Subcutaneous abdominal adipose tissue (tissue), 5 donors: Measurements from ENCODE around the gene PATJ.

Source experiments
- H3K27ac ChIP-seq: one replicate; pipeline ENCODE4 v1.7.0; 2013; ENCODE audit warnings: low read depth, mild to moderate bottlenecking, inconsistent platforms, low read length, moderate library complexity
- H3K27me3 ChIP-seq, 5 donors: one replicate each; pipeline ENCODE4 v1.7.0; 2013; ENCODE audit warnings: low read length in 5 of 5, inconsistent platforms in 1 of 5; ENCODE audit not compliant: control insufficient read depth in 5 of 5, insufficient read depth in 4 of 5
- H3K36me3 ChIP-seq, 5 donors: one replicate each; pipeline ENCODE4 v1.7.0; 2013; ENCODE audit warnings: low read length in 5 of 5; ENCODE audit not compliant: control insufficient read depth in 5 of 5, insufficient read depth in 5 of 5
- H3K4me1 ChIP-seq, 5 donors: one replicate each; pipeline ENCODE4 v1.7.0; 2013; ENCODE audit warnings: low read length in 5 of 5, mild to moderate bottlenecking in 3 of 5, moderate library complexity in 1 of 5; ENCODE audit not compliant: control insufficient read depth in 5 of 5, insufficient read depth in 5 of 5
- H3K4me3 ChIP-seq, 5 donors: one replicate each; pipeline ENCODE4 v1.7.0; 2013; ENCODE audit warnings: low read length in 5 of 5, low read depth in 1 of 5
- H3K9ac ChIP-seq, 5 donors: one replicate each; pipeline ENCODE4 v1.7.0; 2013; ENCODE audit warnings: low read length in 5 of 5, mild to moderate bottlenecking in 4 of 5, moderate library complexity in 3 of 5
- H3K9me3 ChIP-seq, 5 donors: one replicate each; pipeline ENCODE4 v1.7.0; 2013; ENCODE audit warnings: low read length in 5 of 5; ENCODE audit not compliant: control insufficient read depth in 5 of 5
- donor health status: healthy.
- donor health status: healthy.
- donor health status: healthy.
- donor health status: healthy.
- donor health status: healthy.

PATJ gene

GRCh38 chr1:62045574-62045973, 303.3 kb downstream of the PATJ start:
- H3K9me3 ChIP-seq: no peaks in the 10 kb centered on the region
- peaks cover 0 to 3% (median 0%) of the 10 kb centered on the region in 5 donors for H3K36me3 ChIP-seq
- no peak overlapping the region for H3K4me3 ChIP-seq
- no peak overlapping the region for H3K9ac ChIP-seq
- no peak overlapping the region for H3K27ac ChIP-seq
- H3K4me1 ChIP-seq: peaks cover 0 to 2% (median 0%) of the 10 kb centered on the region in 5 donors
- H3K27me3 ChIP-seq: no peaks in the 10 kb centered on the region

DNA sequence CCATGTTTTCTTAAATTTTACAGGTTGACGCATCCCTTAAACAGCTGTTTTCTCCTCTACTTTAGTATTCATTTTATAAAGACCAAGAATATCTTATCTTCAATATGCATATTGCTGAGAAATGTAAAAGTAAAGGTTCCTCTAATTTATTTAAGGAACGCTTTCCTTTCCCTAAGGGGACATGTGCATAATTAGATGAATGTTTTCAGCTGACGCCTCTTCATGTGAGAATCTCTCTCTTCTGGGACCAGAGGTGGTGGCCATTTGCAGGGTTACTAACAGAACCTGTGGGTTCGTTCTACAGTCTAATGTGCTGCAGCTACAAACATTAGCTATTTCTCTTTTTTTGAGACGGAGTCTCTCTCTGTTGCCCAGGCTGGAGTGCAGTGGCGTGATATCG, 304.6 kb downstream of the PATJ start:
- Histone ChIP-seq H3K27me3 (no peaks in the 10 kb centered on the region), H3K36me3 (peaks cover 0 to 7% (median 0%) of the 10 kb centered on the region in 5 donors), H3K9ac (no peak overlapping the region), H3K4me1 (peaks cover 0 to 2% (median 0%) of the 10 kb centered on the region in 5 donors), H3K4me3 (no peak overlapping the region), H3K27ac (no peak overlapping the region), H3K9me3 (no peaks in the 10 kb centered on the region)

DNA sequence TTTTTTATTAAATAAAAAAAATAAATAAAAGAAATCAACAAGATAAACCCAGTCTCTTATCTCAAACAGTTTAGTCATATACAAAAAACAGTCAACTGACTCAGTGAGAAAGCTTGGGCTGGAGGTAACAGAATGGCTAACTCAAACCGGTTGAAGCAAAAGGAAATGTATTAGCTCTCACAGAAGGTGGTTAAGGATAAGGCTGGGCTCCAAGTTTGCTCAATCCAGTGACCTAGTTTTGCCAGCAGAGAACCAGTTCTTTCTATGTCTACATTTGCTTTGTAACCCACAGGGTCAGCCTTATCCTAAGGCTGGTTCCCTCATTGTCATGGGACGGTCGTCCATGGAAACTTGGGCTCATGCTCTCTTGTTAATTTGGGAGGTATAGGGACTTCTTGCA, 307.9 kb downstream of the PATJ start:
- Histone ChIP-seq H3K9ac (no peak overlapping the region), H3K4me3 (no peak overlapping the region), H3K4me1 (peaks cover 0 to 2% (median 0%) of the 10 kb centered on the region in 5 donors), H3K9me3 (no peaks in the 10 kb centered on the region), H3K36me3 (peaks cover 0 to 7% (median 0%) of the 10 kb centered on the region in 5 donors), H3K27me3 (no peaks in the 10 kb centered on the region), H3K27ac (no peak overlapping the region)

DNA sequence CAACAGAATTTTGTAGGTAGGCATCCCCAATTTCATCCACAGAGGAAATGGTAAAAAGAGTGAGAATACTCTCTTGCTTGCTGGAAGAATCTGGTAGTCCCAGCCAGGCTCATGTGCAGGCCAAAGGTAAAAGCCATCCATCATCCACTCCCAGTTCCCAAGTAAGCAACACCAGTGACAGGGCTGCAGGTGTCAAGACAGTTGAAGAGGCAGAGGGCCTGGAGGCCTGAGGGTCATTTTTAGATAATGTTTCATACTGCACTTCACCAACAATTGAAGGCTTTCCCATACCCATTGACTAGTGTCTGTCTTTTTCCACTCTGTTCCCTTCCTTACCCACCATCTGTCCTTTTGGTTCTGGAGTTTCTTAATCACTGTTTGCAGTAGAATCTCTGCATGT, 310.7 kb downstream of the PATJ start:
- Histone ChIP-seq H3K27ac (no peak overlapping the region), H3K4me3 (no peak overlapping the region), H3K27me3 (no peaks in the 10 kb centered on the region), H3K9me3 (no peaks in the 10 kb centered on the region), H3K9ac (no peak overlapping the region), H3K36me3 (peaks cover 0 to 4% (median 0%) of the 10 kb centered on the region in 5 donors), H3K4me1 (no peaks in the 10 kb centered on the region)

DNA sequence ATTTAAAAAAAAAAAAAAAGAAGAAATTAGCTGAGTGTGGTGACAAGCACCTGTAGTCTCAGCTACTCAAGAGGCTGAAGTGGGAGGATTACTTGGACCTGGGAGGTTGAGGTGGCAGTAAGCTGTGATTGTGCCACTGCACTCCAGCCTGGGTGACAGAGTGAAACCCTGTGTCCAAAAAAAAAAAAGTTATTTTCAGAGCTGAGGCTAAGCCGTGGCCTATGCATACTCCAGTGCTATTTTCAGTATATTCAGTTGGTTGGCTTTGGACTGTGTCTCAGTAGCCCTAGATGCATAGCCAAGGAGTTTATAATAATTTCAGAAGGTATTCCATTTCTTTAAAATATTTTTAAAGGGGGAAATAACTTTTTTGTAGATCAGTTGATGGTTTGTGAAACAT, 311.9 kb downstream of the PATJ start:
- H3K9me3 ChIP-seq: no peaks in the 10 kb centered on the region
- H3K36me3 ChIP-seq: peaks cover 0 to 4% (median 0%) of the 10 kb centered on the region in 5 donors
- H3K27ac ChIP-seq: no peak overlapping the region
- H3K27me3 ChIP-seq: no peaks in the 10 kb centered on the region
- H3K9ac ChIP-seq: no peak overlapping the region
- H3K4me3 ChIP-seq: no peak overlapping the region
- no peaks in the 10 kb centered on the region for H3K4me1 ChIP-seq

DNA sequence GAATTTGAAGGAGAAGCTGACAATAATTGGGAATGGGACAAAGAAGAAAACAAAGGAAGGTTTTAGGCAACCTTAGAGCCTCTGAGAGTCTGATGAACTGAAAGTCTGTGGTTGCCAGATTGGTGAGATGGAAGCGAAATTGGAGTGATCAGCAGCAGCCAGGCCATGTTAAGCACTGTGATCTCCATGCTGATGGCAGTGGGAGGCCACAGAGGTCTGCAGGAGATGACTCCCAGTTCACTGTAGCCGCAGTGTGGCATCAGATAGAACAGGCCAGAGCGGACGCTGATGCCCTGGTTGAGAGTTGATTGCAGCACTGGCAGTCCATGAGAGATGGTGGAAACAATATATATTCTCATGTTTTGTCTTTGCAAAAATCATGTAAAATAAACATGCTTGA, 314.9 kb downstream of the PATJ start:
- H3K36me3 ChIP-seq: no peaks in the 10 kb centered on the region
- H3K4me3 ChIP-seq: no peak overlapping the region
- H3K27ac ChIP-seq: no peak overlapping the region
- H3K9me3 ChIP-seq: no peaks in the 10 kb centered on the region
- no peak overlapping the region for H3K9ac ChIP-seq
- H3K4me1 ChIP-seq: no peaks in the 10 kb centered on the region
- H3K27me3 ChIP-seq: no peaks in the 10 kb centered on the region

DNA sequence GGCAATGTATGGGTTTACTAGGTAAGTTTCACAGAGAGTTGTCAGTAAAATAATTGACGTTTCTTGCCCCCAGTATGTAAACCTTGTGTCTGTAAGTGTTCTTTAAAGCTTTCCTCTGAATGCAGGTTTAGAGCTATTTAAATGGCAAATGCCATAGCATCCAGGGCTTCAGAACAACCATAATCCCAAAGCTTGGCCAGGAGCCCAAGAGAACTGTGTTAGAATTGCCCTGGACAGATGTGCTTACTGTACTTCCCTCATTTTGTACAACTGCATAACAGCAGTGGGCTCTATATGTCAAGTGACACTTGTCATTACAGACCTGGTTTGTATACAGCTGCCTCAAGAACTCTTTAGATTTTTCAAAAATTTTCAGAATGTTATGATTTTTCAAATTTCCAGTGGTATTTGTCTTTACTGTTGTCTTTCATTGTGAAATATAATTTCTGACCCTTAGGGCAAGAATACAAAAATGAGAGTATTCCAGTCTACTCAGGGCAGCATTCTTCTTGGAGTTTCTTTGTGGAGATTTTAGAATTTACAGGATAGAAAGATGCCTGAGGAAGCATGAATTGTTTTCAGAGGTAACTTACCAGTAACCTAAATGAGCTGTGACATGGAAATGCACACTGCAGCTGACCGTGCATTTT, 315.5 kb downstream of the PATJ start:
- Histone ChIP-seq H3K27ac (no peak overlapping the region), H3K4me1 (no peaks in the 10 kb centered on the region), H3K9ac (no peak overlapping the region), H3K4me3 (no peak overlapping the region), H3K9me3 (no peaks in the 10 kb centered on the region), H3K36me3 (no peaks in the 10 kb centered on the region), H3K27me3 (no peaks in the 10 kb centered on the region)

- H3K27ac ChIP-seq: no peak overlapping the region
- no peaks in the 10 kb centered on the region for H3K4me1 ChIP-seq
- no peak overlapping the region for H3K4me3 ChIP-seq
- no peak overlapping the region for H3K9ac ChIP-seq
- H3K27me3 ChIP-seq: no peaks in the 10 kb centered on the region
- H3K36me3 ChIP-seq: no peaks in the 10 kb centered on the region
- no peaks in the 10 kb centered on the region for H3K9me3 ChIP-seq
These were observed 316.7 kb downstream of the PATJ start for GRCh38 chr1:62058956-62059355.

GRCh38 chr1:62062087-62062486, 319.8 kb downstream of the PATJ start:
- H3K4me3 ChIP-seq: no peak overlapping the region
- no peaks in the 10 kb centered on the region for H3K4me1 ChIP-seq
- no peaks in the 10 kb centered on the region for H3K9me3 ChIP-seq
- H3K27me3 ChIP-seq: no peaks in the 10 kb centered on the region
- no peak overlapping the region for H3K27ac ChIP-seq
- H3K36me3 ChIP-seq: no peaks in the 10 kb centered on the region
- H3K9ac ChIP-seq: no peak overlapping the region

GRCh38 chr1:62064829-62065407, 322.6 kb downstream of the PATJ start:
- no peak overlapping the region for H3K27ac ChIP-seq
- H3K27me3 ChIP-seq: no peaks in the 10 kb centered on the region
- H3K9ac ChIP-seq: no peak overlapping the region
- H3K4me1 ChIP-seq: peaks cover 0 to 21% (median 13%) of the 10 kb centered on the region in 5 donors
- no peaks in the 10 kb centered on the region for H3K36me3 ChIP-seq
- no peak overlapping the region for H3K4me3 ChIP-seq
- H3K9me3 ChIP-seq: no peaks in the 10 kb centered on the region
